Thyroid gland (tissue), 4 donors: ENCODE results near the gene ATR.

Experiments
- CTCF ChIP-seq, 6 experiments: fragments of 200-600 bp in 3 of 6; fragments of 450-650 bp in 3 of 6; sonication (generic) in 3 of 6; IDR thresholded peaks; one replicate each; pipeline ENCODE4 v1.5.1; 2016 to 2019; ENCODE audit warnings: antibody characterized with exemption in 6 of 6, mild to moderate bottlenecking in 2 of 6, inconsistent platforms in 1 of 6, moderate library complexity in 1 of 6
- POLR2A ChIP-seq, 2 donors: fragments of 450-650 bp; IDR thresholded peaks; one replicate each; pipeline ENCODE4 v1.6.1; 2017; ENCODE audit warnings: antibody characterized with exemption in 2 of 2, mild to moderate bottlenecking in 2 of 2, moderate library complexity in 1 of 2

GRCh38 chr3:142602619-142603385 is 24.3 kb upstream of the ATR start:
- no peak for TF ChIP-seq CTCF (IDR thresholded peaks at IDR 0.05)
- no peak for TF ChIP-seq POLR2A (IDR thresholded peaks at IDR 0.05)
